SU-DHL-6 (cell line): ENCODE measurements around the gene RPRD1B.

Experiments used
- EZH2phosphoT487 ChIP-seq: fragments of 200-600 bp; sonication (generic), shearing (Covaris generic); conservative IDR thresholded peaks from 2 replicates; pipeline ENCODE4 v1.6.1; 2018; ENCODE audit warnings: mild to moderate bottlenecking, antibody characterized with exemption, low read length, moderate library complexity, mixed read lengths
- TF ChIP-seq, protein P1 (sequence below): fragments of 200-600 bp; sonication (generic); IDR thresholded peaks from one replicate; pipeline ENCODE4 v1.5.1; 2017; ENCODE audit warnings: antibody characterized with exemption, mild to moderate bottlenecking, low read length, moderate library complexity; ENCODE audit not compliant: insufficient read depth, poor library complexity, severe bottlenecking

GRCh38 chr20:38094373-38094891, 60.9 kb downstream of the RPRD1B start:
- TF ChIP-seq, protein P1, sequence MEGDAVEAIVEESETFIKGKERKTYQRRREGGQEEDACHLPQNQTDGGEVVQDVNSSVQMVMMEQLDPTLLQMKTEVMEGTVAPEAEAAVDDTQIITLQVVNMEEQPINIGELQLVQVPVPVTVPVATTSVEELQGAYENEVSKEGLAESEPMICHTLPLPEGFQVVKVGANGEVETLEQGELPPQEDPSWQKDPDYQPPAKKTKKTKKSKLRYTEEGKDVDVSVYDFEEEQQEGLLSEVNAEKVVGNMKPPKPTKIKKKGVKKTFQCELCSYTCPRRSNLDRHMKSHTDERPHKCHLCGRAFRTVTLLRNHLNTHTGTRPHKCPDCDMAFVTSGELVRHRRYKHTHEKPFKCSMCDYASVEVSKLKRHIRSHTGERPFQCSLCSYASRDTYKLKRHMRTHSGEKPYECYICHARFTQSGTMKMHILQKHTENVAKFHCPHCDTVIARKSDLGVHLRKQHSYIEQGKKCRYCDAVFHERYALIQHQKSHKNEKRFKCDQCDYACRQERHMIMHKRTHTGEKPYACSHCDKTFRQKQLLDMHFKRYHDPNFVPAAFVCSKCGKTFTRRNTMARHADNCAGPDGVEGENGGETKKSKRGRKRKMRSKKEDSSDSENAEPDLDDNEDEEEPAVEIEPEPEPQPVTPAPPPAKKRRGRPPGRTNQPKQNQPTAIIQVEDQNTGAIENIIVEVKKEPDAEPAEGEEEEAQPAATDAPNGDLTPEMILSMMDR: no peak
- no peak for TF ChIP-seq EZH2phosphoT487
